ENCODE data around the gene GUCY1A1.

GRCh38 chr4:155713911-155714310, 47.3 kb downstream of the GUCY1A1 start:
- no peak for TF ChIP-seq EZH2 (IDR thresholded peaks at IDR 0.05; ENCODE audit: low read depth)
- TF ChIP-seq CTCF (conservative IDR thresholded peaks at IDR 0.05) = no peak
